Pons (tissue), 1 donor: ENCODE data around the gene PSEN1.

Source experiments
- DNase-seq: peaks from one replicate; pipeline ENCODE4 v3.0.0-alpha.2; 2016; ENCODE audit warnings: low spot score

The PSEN1 gene

DNA sequence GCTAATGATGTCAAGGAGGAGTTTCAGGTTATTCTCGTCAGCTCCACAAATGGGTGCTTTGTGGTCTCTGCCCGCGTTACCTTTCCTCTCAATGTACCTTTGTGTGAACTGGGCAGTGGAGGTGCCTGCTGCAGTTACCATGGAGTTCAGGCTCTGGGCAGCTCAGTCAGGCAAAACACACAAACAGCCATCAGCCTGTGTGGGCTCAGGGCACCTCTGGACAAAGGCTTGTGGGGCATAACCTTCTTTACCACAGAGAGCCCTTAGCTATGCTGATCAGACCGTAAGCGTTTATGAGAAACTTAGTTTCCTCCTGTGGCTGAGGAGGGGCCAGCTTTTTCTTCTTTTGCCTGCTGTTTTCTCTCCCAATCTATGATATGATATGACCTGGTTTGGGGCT, 84.3 kb downstream of the PSEN1 start:
- DNase-seq: no peak

GRCh38 chr14:73221945-73222344, 85.6 kb downstream of the PSEN1 start:
- DNase-seq: no peak

DNA sequence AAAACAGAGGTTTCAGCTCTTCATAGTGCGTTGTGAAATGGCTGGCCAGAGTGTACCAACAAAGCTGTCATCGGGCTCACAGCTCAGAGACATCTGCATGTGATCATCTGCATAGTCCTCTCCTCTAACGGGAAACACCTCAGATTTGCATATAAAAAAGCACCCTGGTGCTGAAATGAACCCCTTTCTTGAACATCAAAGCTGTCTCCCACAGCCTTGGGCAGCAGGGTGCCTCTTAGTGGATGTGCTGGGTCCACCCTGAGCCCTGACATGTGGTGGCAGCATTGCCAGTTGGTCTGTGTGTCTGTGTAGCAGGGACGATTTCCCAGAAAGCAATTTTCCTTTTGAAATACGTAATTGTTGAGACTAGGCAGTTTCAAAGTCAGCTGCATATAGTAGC, 86.7 kb downstream of the PSEN1 start:
- peak; percentile 70 for DNase-seq

- no peak for DNase-seq
These were observed 89.2 kb downstream of the PSEN1 start for GRCh38 chr14:73225496-73225895.

DNA sequence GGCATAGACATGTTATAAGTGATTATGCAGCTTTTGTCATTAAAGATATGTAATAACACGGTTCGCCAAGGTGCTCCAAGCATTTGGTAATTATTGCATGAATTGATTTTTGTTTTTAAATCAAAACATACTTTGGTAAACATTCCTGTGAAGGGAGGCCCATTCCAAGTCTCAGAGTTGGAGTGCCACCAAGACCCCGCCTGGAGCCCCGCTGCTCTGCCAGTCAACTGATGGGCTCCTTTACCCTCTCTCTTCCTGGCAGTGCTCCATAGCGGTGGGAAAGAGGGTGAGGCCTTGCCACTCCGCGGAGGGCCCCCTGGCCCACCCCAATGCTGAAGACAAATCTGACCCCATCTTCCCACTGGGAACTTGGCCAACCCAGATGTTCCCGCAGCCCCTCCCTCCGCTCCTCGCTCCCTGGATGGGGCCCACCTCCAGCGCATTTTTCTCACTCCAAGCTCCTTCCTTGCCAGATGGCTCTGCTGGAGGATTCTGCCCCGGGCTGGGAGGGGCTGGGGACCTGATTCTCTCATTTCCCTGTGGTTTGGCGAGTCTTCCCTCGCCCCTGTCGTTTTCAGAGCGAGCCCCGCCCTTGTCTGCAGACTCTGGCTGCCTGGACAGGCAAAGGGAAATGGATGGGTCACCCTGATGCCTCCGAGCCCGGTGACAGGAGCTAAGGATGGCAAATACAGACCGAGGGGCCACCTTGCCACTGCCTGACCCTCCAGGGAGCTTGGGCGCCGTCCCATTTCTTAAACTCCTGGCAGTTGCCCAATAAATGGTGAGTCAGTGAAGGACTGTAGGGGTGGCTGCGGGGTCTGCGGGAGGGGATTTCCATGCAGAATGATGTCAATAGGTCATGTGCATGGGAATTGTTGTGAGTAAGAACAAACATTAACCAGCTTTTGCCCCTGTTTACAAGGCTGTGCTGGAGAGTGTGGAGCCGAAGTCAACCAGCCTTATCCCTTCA, 91.8 kb downstream of the PSEN1 start:
- DNase-seq: no peak

DNA sequence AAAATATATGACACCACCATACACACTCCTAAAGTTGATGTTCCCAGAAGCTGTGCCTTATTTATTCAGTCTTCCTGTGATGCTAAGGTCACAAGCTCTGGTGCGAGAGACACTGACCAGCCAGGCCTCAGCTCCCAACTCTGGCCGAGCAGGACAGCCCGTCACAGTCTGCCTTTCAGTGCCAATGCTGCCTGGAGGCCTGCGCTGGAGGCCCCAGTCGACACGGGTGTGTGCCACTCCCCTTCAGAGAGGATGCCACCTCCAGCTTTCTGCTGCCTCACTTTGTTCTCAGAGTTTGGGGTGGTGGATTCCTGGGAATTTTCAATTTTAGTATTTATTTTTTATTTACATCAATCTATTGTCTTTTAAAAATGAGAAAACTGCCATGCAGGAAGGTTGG, 93.7 kb downstream of the PSEN1 start:
- DNase-seq: no peak

- no peak for DNase-seq
These were observed 95.9 kb downstream of the PSEN1 start for GRCh38 chr14:73231981-73232851.

- DNase-seq: no peak
These were observed 96.7 kb downstream of the PSEN1 start for GRCh38 chr14:73232984-73233383.

- no peak for DNase-seq
These were observed 97.3 kb downstream of the PSEN1 start for GRCh38 chr14:73233564-73233963.

DNA sequence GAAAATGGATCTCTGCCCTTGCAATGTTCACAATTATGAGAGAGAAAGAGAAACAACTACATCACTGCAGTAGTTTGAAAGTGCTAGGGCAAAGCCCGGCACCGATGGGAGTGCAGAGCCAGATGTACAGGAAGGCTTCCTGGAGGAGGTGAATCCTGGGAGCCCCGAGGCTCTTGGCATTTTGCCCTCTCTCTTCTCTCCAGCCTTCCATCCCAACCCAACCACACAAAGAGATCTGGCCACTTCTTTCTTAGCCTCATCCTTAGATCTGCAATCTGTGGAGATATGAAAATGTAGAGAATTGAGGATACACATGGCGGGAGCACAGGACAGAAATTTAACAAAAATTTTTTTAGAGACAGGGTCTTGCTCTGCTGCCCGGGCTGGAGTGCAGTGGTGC, 97.7 kb downstream of the PSEN1 start:
- no peak for DNase-seq

DNA sequence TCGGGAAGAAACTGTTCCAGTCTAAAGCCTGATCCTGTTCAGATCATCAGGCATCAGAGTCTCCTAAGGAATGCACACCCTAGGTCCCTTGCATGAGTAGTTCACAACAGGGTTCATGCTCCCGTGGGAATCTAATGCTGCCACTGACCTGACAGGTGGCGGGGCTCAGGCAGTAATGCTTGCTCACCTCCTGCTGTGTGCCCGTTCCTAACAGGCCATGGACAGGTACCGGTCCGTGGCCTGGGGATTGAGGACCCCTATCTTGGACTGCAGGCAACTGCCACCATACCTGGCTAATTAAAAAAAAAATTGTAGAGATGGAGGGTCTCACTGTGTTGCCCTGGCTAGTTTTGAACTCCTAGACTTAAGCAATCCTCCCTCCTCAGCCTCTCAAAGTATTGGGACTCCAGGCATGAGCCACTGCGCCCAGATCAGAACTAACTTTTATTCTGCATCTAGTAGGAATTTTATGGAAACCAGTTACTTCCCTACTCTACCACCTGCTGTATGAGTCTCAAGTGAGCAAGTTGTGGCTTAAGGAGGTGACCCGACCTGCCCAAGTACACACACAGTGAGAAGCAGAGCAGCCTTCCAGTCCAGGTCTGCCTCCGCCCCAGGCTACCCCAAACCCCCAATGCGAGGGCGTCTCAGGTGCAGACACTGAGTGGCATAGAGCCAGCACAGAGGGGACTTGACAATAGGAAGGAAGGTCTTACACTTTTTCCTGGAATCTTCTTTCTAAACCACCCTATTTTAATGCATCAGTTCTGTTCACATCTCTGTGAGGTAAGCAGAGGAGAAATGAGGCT, 98.5 kb downstream of the PSEN1 start:
- DNase-seq: no peak

GRCh38 chr14:73235531-73236155, 99.3 kb downstream of the PSEN1 start:
- DNase-seq: no peak

- no peak for DNase-seq
These were observed 99.8 kb downstream of the PSEN1 start for GRCh38 chr14:73236157-73236556.

DNA sequence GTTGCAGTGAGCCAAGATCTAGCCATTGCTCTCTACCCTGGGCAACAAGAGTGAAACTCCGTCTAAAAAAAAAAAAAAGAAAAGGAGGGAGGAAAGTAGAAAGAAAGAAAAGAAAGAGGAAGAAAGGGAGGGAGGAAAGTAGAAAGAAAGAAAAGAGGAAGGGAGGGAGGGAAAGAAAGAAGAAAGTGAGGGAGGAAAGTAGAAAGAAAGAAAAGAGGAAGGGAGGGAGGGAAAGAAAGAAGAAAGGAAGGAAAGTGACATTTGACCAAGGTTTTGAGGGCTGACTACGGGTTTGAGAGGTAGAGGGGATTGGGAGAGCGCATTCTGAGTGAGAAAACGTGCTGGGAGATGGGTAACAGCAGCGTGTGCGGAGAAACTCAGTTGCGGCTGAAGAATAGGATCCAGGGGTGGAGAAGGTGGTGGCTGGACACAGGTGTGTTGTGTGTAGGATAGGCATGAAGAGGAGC, 100.5 kb downstream of the PSEN1 start:
- no peak for DNase-seq

GRCh38 chr14:73237219-73237785, 101.0 kb downstream of the PSEN1 start, which contains the start of gene PAPLN:
Gene PAPLN, plus strand, starts transcription at chr14:73237506. Its CDS starts 2,273 bp downstream, at chr14:73239779.
- no peak for DNase-seq

GRCh38 chr14:73237786-73238423, 101.6 kb downstream of the PSEN1 start:
- DNase-seq: no peak

GRCh38 chr14:73238424-73238852, 102.1 kb downstream of the PSEN1 start:
- DNase-seq: no peak

DNA sequence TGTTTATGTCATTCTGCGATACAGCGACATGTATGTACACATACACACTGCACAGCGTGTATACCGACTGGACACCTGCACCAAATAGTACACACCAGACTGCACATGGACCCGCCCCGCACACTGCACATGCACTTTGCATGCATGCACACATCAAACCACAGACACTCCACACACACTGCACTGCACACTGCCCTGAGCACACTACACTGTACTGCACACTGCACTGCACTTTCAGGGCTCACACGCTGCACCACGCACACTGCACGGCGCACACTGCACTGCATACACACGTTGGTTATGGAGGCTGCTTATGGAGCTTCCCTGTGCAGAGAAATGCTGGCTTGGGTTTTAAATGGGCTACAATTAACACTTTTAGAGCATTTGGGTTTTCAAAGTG, 102.6 kb downstream of the PSEN1 start:
- no peak for DNase-seq

DNA sequence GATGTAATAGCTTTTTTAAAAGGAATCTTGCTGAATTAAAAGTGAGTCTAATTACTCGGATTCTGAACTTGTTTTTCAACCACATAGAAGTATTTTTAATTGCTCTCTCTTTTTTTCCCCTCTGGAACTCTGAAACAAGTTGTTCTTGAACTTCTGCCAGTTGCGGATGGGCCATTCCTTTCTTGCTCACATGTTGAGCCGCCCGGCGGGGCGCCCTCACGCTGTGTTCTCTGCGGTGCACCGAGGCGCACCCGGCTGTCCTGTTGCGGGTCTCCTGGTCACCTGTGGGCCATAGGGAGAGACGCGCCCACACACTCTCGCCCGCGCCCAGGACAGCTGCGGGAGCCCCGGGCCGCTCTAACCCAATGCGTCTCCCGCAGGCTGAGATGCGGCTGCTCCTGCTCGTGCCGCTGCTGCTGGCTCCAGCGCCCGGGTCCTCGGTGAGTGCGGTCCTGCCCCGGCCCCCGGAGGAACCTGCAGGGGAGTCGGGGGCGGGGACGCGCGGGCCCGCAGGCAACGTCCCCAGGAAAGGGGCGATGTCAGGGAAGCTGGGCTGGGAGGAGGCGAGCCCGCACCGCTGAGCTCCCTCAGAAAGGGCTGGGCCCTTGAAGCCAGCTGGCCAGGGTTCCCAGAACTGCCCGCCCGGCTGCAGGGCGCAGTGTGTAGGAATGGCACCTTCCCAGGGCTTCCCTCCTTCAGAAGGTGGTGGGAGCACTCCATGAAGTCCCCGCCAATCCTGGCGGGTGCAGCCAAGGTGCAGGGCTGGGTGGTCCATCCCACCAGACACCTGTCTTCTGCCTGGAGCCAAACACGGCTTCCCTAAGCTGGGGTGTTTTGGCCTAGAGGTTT, 103.3 kb downstream of the PSEN1 start:
- no peak for DNase-seq
